GM10266 (cell line): Measurements from ENCODE around the gene PCBP3.
A peak's percentile ranks its signal among the peaks of the same experiment; 100 is the strongest.

ENCODE experiments used
- DNase-seq: peaks from one replicate; pipeline ENCODE4 v3.0.0; 2012; ENCODE audit errors: extremely low spot score
- CTCF ChIP-seq: IDR thresholded peaks from 2 replicates; pipeline ENCODE4 v1.5.1; 2012; ENCODE audit warnings: mild to moderate bottlenecking, low read depth; ENCODE audit not compliant: control insufficient read depth, insufficient read depth; ENCODE audit errors: missing control alignments

PCBP3 gene

DNA sequence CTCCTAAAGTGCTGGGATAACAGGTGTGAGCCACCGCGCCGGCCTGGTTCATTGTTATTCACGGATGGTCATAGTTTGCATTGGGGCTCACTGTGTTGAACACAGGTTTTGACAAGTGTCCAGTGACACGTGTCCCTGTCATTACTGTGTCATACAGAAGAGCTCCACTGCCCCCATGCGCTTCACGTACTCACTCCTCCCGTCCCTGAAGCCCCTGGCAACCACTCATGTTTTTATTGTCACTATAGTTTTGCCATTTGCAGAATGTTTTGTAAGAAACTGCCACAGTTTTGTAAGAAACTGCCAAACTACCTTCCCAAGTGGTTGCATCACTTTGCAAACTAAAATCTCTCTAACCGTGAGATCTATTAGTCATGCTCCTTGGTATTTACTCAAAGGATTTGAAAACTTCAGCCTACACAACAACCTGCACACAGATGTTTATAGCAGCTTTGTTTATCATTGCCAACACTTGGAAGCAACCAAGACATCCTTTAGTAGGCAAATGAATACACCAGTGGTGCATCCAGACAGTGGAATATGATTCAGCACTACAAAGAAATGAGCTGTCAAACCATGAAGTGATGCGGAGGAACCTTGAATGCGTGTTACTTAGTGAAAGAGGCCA is 174.9 kb downstream of the PCBP3 start:
- TF ChIP-seq CTCF, result no peak

GRCh38 chr21:45818904-45819285 is 175.4 kb downstream of the PCBP3 start:
- TF ChIP-seq CTCF, result no peak
- no peak for DNase-seq

More for the DNA sequence above, 174.9 kb downstream of the PCBP3 start:
- no peak for DNase-seq

- DNase-seq, result no peak
- TF ChIP-seq CTCF, result no peak
Measured at GRCh38 chr21:45819478-45820170, 176.1 kb downstream of the PCBP3 start.

GRCh38 chr21:45820171-45821091 is 176.9 kb downstream of the PCBP3 start:
- DNase-seq, result peak; percentile 87
- peak; percentile 84 for TF ChIP-seq CTCF

- no peak for DNase-seq
- TF ChIP-seq CTCF, result no peak
Measured at GRCh38 chr21:45821315-45821962, 177.9 kb downstream of the PCBP3 start.

DNA sequence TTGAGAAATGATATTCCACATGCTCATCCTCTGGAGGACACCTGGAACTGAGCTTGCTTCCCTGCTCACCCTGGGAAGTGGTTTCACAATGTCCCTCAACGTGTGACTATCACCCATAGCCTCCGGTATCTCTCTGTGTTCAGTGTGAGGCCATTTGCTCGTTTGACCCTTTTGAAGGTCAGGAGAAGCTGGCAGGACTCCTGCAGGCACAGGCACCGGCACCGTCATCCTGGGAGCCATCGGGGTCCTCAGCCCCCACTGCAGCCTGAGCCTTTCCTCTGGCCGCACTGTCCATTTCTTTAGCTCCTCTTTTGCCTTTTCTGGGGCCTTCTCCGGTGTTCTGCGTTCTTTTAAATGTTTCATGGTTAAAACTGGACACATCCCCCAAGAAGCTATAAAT is 178.5 kb downstream of the PCBP3 start:
- no peak for TF ChIP-seq CTCF
- no peak for DNase-seq
